ENCODE measurements around the gene LHX3.

Gene LHX3

GRCh38 chr9:136204838-136205706, at the start of gene LHX3:
Gene LHX3, minus strand, starts transcription at chr9:136205128. Its CDS starts 116 bp downstream, at chr9:136205012.
- Mint-ChIP-seq H3K36me3 (ENCODE audit: low read depth) (peaks cover 15% of the 10 kb centered on the region), H3K9me3 (no peaks in the 10 kb centered on the region), H3K4me3 (no peak within 1 kb of the TSS), H3K4me1 (peaks cover 7% of the 10 kb centered on the region), H3K27me3 (ENCODE audit: low read depth, poor library complexity) (peaks cover 72% of the 10 kb centered on the region), H3K27ac (no peak within 1 kb of the TSS)
- DNase-seq, result peak; percentile 91
- TF ChIP-seq CTCF (IDR thresholded peaks at IDR 0.05), result no peak

GRCh38 chr9:136253246-136254130, 48.6 kb upstream of the LHX3 start:
- TF ChIP-seq CTCF (IDR thresholded peaks at IDR 0.05), result no peak

GRCh38 chr9:136252846-136253245, 47.9 kb upstream of the LHX3 start:
- no peak for TF ChIP-seq CTCF (IDR thresholded peaks at IDR 0.05)
- no peak for DNase-seq
- Mint-ChIP-seq H3K9me3 (no peaks in the 10 kb centered on the region), H3K27ac (no peak overlapping the region), H3K4me3 (no peak overlapping the region), H3K27me3 (ENCODE audit: low read depth, poor library complexity) (peaks cover 15% of the 10 kb centered on the region), H3K36me3 (ENCODE audit: low read depth) (no peaks in the 10 kb centered on the region), H3K4me1 (peaks cover 48% of the 10 kb centered on the region)

More at GRCh38 chr9:136253246-136254130, 48.6 kb upstream of the LHX3 start:
- Mint-ChIP-seq H3K36me3 (ENCODE audit: low read depth) (no peaks in the 10 kb centered on the region), H3K9me3 (no peaks in the 10 kb centered on the region), H3K27ac (no peak overlapping the region), H3K27me3 (ENCODE audit: low read depth, poor library complexity) (peaks cover 15% of the 10 kb centered on the region), H3K4me1 (peaks cover 48% of the 10 kb centered on the region), H3K4me3 (no peak overlapping the region)
- no peak for DNase-seq

- H3K27ac Mint-ChIP-seq, result no peak overlapping the region
- H3K4me1 Mint-ChIP-seq, result peaks cover 52% of the 10 kb centered on the region
- no peak for TF ChIP-seq CTCF (IDR thresholded peaks at IDR 0.05)
- no peaks in the 10 kb centered on the region for H3K36me3 Mint-ChIP-seq (ENCODE audit: low read depth)
- H3K27me3 Mint-ChIP-seq (ENCODE audit: low read depth, poor library complexity), result peaks cover 15% of the 10 kb centered on the region
- no peaks in the 10 kb centered on the region for H3K9me3 Mint-ChIP-seq
- no peak overlapping the region for H3K4me3 Mint-ChIP-seq
- DNase-seq, result no peak
Observed at GRCh38 chr9:136252281-136252680, 47.4 kb upstream of the LHX3 start.

- no peak for DNase-seq
- H3K27me3 Mint-ChIP-seq (ENCODE audit: low read depth, poor library complexity), result peaks cover 22% of the 10 kb centered on the region
- no peaks in the 10 kb centered on the region for H3K36me3 Mint-ChIP-seq (ENCODE audit: low read depth)
- TF ChIP-seq CTCF (IDR thresholded peaks at IDR 0.05), result no peak
- peaks cover 59% of the 10 kb centered on the region for H3K4me1 Mint-ChIP-seq
- no peak overlapping the region for H3K27ac Mint-ChIP-seq
- no peak overlapping the region for H3K4me3 Mint-ChIP-seq
- H3K9me3 Mint-ChIP-seq, result no peaks in the 10 kb centered on the region
Observed at GRCh38 chr9:136251264-136252115, 46.6 kb upstream of the LHX3 start.
